H9 (cell line): ENCODE measurements around the gene CFI. TPM values are rescaled to one million over a fixed set of nuclear protein-coding genes. Genes with fewer than 3 reads are reported as not detected.

Experiments used
- DNase-seq: peaks from one replicate; pipeline ENCODE4 v3.0.0-alpha.2; 2017
- H2AFZ ChIP-seq: one replicate; pipeline ENCODE4 v1.6.1; 2013; ENCODE audit warnings: mild to moderate bottlenecking, low read length, control low read depth, moderate library complexity
- H2AK5ac ChIP-seq: 2 replicates; pipeline ENCODE4 v1.6.1; 2013; ENCODE audit warnings: low read length, control low read depth, mixed read lengths; ENCODE audit not compliant: insufficient read length
- H2BK120ac ChIP-seq: one replicate; pipeline ENCODE4 v1.6.1; 2013; ENCODE audit warnings: low read depth, mild to moderate bottlenecking, low read length, control low read depth, inconsistent platforms; ENCODE audit not compliant: poor library complexity, severe bottlenecking
- H2BK12ac ChIP-seq: 2 replicates; pipeline ENCODE4 v1.6.1; 2013; ENCODE audit warnings: low read length, control low read depth, mixed read lengths, low read depth; ENCODE audit not compliant: insufficient read length
- H2BK15ac ChIP-seq: 2 replicates; pipeline ENCODE4 v1.6.1; 2013; ENCODE audit warnings: low read depth, low read length, control low read depth
- H2BK20ac ChIP-seq: one replicate; pipeline ENCODE4 v1.6.1; 2013; ENCODE audit warnings: low read depth, mild to moderate bottlenecking, low read length, control low read depth, inconsistent platforms; ENCODE audit not compliant: poor library complexity, severe bottlenecking
- H2BK5ac ChIP-seq: 2 replicates; pipeline ENCODE4 v1.6.1; 2013; ENCODE audit warnings: low read length, control low read depth, mixed read lengths; ENCODE audit not compliant: insufficient read length
- H3K14ac ChIP-seq: 2 replicates; pipeline ENCODE4 v1.6.1; 2013; ENCODE audit warnings: low read length, control low read depth; ENCODE audit not compliant: insufficient read depth
- H3K18ac ChIP-seq: 2 replicates; pipeline ENCODE4 v1.6.1; 2013; ENCODE audit warnings: low read depth, mild to moderate bottlenecking, mixed read lengths, low read length, control low read depth; ENCODE audit not compliant: insufficient read length
- H3K23ac ChIP-seq: 2 replicates; pipeline ENCODE4 v1.6.1; 2013; ENCODE audit warnings: low read length, control low read depth, mixed read lengths, low read depth; ENCODE audit not compliant: insufficient read length
- H3K23me2 ChIP-seq: 2 replicates; pipeline ENCODE4 v1.6.1; 2013; ENCODE audit warnings: low read depth, mild to moderate bottlenecking, mixed read lengths, low read length, control low read depth; ENCODE audit not compliant: insufficient read length, poor library complexity, severe bottlenecking
- H3K27ac ChIP-seq: 2 replicates; pipeline ENCODE4 v1.5.1; 2013; ENCODE audit warnings: low read length, control low read depth, mixed read lengths, low read depth; ENCODE audit not compliant: insufficient read length
- H3K27me3 ChIP-seq: 2 replicates; pipeline ENCODE4 v1.6.1; 2013; ENCODE audit warnings: low read length, control low read depth, inconsistent platforms; ENCODE audit not compliant: insufficient read depth
- H3K4ac ChIP-seq: 2 replicates; pipeline ENCODE4 v1.6.1; 2013; ENCODE audit warnings: low read depth, mild to moderate bottlenecking, control low read depth, inconsistent platforms, low read length, moderate library complexity
- H3K4me1 ChIP-seq: 2 replicates; pipeline ENCODE4 v1.6.1; 2013; ENCODE audit warnings: low read length, control low read depth, inconsistent platforms; ENCODE audit not compliant: insufficient read depth
- H3K4me2 ChIP-seq: 2 replicates; pipeline ENCODE4 v1.6.1; 2013; ENCODE audit warnings: low read length, control low read depth, mixed read lengths; ENCODE audit not compliant: insufficient read length, insufficient read depth
- H3K56ac ChIP-seq: 2 replicates; pipeline ENCODE4 v1.6.1; 2013; ENCODE audit warnings: low read depth, mild to moderate bottlenecking, mixed read lengths, low read length, control low read depth; ENCODE audit not compliant: insufficient read length
- H3K79me1 ChIP-seq: 2 replicates; pipeline ENCODE4 v1.6.1; 2013; ENCODE audit warnings: low read depth, mild to moderate bottlenecking, moderate library complexity, low read length, control low read depth, inconsistent platforms; ENCODE audit not compliant: insufficient read depth, poor library complexity, severe bottlenecking
- H3K79me2 ChIP-seq: 2 replicates; pipeline ENCODE4 v1.6.1; 2013; ENCODE audit warnings: low read length, control low read depth, inconsistent platforms; ENCODE audit not compliant: insufficient read depth
- H3K9ac ChIP-seq: 2 replicates; pipeline ENCODE4 v1.6.1; 2013; ENCODE audit warnings: low read length, control low read depth, mixed read lengths; ENCODE audit not compliant: insufficient read length; ENCODE audit errors: extremely low read depth
- H3K9me3 ChIP-seq: one replicate; pipeline ENCODE4 v1.6.1; 2013; ENCODE audit warnings: low read depth, low read length, inconsistent platforms; ENCODE audit not compliant: control insufficient read depth
- H3T11ph ChIP-seq: one replicate; pipeline ENCODE4 v1.6.1; 2013; ENCODE audit warnings: mild to moderate bottlenecking, low read length, control low read depth, inconsistent platforms
- H4K20me1 ChIP-seq: one replicate; pipeline ENCODE4 v1.6.1; 2013; ENCODE audit not compliant: control insufficient read depth, insufficient read length, insufficient read depth
- H4K5ac ChIP-seq: 2 replicates; pipeline ENCODE4 v1.6.1; 2013; ENCODE audit warnings: low read depth, mild to moderate bottlenecking, mixed read lengths, low read length, control low read depth; ENCODE audit not compliant: insufficient read length
- H4K8ac ChIP-seq: replicated peaks from 2 replicates; pipeline ENCODE4 v1.6.1; 2013; ENCODE audit warnings: low read length, control low read depth, mixed read lengths, low read depth; ENCODE audit not compliant: insufficient read length
- H4K91ac ChIP-seq: 2 replicates; pipeline ENCODE4 v1.6.1; 2013; ENCODE audit warnings: low read depth, mild to moderate bottlenecking, moderate library complexity, mixed read lengths, low read length, control low read depth; ENCODE audit not compliant: insufficient read length
- H3K27ac Mint-ChIP-seq, 3 experiments: 2 replicates in 2 of 3; 3 replicates in 1 of 3; pipeline ENCODE4 v1.8.0; 2020 to 2021; ENCODE audit warnings: mixed read lengths in 3 of 3, mild to moderate bottlenecking in 1 of 3, moderate library complexity in 1 of 3
- H3K27me3 Mint-ChIP-seq: 2 replicates; pipeline ENCODE4 v1.8.0; 2021; ENCODE audit warnings: low read depth, mild to moderate bottlenecking, moderate library complexity, mixed read lengths
- H3K36me3 Mint-ChIP-seq, 3 experiments: 2 replicates in 2 of 3; 3 replicates in 1 of 3; pipeline ENCODE4 v1.8.0; 2020 to 2021; ENCODE audit warnings: low read depth in 3 of 3, mixed read lengths in 3 of 3; ENCODE audit not compliant: insufficient read depth in 1 of 3
- H3K4me1 Mint-ChIP-seq, 2 experiments: 2 replicates each; pipeline ENCODE4 v1.8.0; 2020; ENCODE audit warnings: mixed read lengths in 2 of 2
- H3K4me3 Mint-ChIP-seq, 2 experiments: 2 replicates in 1 of 2; 3 replicates in 1 of 2; pipeline ENCODE4 v1.8.0; 2020 to 2021; ENCODE audit warnings: mild to moderate bottlenecking in 2 of 2, mixed read lengths in 2 of 2, moderate library complexity in 1 of 2
- H3K9me3 Mint-ChIP-seq, 2 experiments: 2 replicates in 1 of 2; 3 replicates in 1 of 2; pipeline ENCODE4 v1.8.0; 2020; ENCODE audit warnings: mild to moderate bottlenecking in 2 of 2, mixed read lengths in 2 of 2, moderate library complexity in 1 of 2
- WGBS: extraction: QIAGEN DNeasy Blood & Tissue Kit; methylation state at CpG from one replicate; pipeline ENCODE4 v1.1.7; 2013; ENCODE audit warnings: missing lambda C conversion rate, low lambda C conversion rate, mixed read lengths; ENCODE audit not compliant: insufficient read length; ENCODE audit errors: extremely low coverage; 5-methylcytosine and 5-hydroxymethylcytosine counted together
- total RNA-seq: library from RNA; stranded (reverse); gene quantifications from 2 replicates; pipeline ENCODE4 v1.2.1, GENCODE V29; 2021
- TF ChIP-seq, protein P1 (sequence below): fragments of 200-600 bp; sonication (generic); conservative IDR thresholded peaks from 3 replicates; pipeline ENCODE4 v1.8.0; 2021; ENCODE audit warnings: antibody characterized with exemption, mild to moderate bottlenecking

The CFI gene
- total RNA-seq, 1 experiment from 2014 or later = not detected

DNA sequence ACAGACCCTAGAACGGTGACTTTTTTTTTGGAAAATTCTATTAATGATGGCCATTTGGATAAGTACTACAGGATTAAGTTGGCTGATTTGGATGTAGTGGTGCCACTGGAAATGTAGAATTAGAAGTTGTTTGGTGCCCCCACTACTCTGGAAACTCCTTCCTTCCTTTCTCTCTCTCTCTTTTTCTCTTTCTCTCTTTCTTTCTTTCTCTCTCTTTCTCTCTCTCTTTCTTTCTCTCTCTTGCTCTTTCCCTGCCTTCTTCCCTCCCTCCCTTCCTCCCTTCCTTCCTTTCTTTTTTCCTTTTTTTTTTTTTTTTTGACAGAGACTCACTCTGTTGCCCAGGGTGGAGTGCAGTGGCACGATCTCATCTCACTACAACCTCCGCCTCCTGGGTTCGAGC, 16.5 kb upstream of the CFI start:
- Histone ChIP-seq H3K79me2 (peaks cover 18% of the 10 kb centered on the region; the same call in 1 of the 2 replicates), H3K14ac (no peak overlapping the region), H2BK12ac (no peak overlapping the region), H2BK120ac (no peak overlapping the region), H2BK15ac (no peak overlapping the region), H2BK20ac (no peak overlapping the region), H3K79me1 (peaks cover 6% of the 10 kb centered on the region), H3K4ac (no peak overlapping the region), H3K9ac (no peak overlapping the region), H2BK5ac (no peak overlapping the region), H3K23me2 (peaks cover 13% of the 10 kb centered on the region), H4K91ac (no peak overlapping the region), H2AFZ (no peak overlapping the region), H3K18ac (no peak overlapping the region), H3K56ac (no peak overlapping the region), H3K4me1 (no peaks in the 10 kb centered on the region), H4K5ac (no peak overlapping the region), H4K20me1 (no peaks in the 10 kb centered on the region), H3T11ph (no peak overlapping the region), H4K8ac (no peak overlapping the region), H3K23ac (no peak overlapping the region), H3K4me2 (no peak overlapping the region), H3K27ac (no peak overlapping the region), H2AK5ac (no peak overlapping the region), H3K27me3 (no peaks in the 10 kb centered on the region), H3K9me3 (no peaks in the 10 kb centered on the region)
- no CpG with 5 or more reads among the region's 4 CpGs for WGBS
- TF ChIP-seq, protein P1, sequence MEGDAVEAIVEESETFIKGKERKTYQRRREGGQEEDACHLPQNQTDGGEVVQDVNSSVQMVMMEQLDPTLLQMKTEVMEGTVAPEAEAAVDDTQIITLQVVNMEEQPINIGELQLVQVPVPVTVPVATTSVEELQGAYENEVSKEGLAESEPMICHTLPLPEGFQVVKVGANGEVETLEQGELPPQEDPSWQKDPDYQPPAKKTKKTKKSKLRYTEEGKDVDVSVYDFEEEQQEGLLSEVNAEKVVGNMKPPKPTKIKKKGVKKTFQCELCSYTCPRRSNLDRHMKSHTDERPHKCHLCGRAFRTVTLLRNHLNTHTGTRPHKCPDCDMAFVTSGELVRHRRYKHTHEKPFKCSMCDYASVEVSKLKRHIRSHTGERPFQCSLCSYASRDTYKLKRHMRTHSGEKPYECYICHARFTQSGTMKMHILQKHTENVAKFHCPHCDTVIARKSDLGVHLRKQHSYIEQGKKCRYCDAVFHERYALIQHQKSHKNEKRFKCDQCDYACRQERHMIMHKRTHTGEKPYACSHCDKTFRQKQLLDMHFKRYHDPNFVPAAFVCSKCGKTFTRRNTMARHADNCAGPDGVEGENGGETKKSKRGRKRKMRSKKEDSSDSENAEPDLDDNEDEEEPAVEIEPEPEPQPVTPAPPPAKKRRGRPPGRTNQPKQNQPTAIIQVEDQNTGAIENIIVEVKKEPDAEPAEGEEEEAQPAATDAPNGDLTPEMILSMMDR = no peak
- H3K27me3 Mint-ChIP-seq = no peaks in the 10 kb centered on the region
- no peak for DNase-seq
- H3K4me1 Mint-ChIP-seq = peaks cover 12 to 22% of the 10 kb centered on the region in 2 experiments
- peak overlapping the region in 1 of 3 experiments; percentile 44; a peak in 1 of 7 replicates for H3K27ac Mint-ChIP-seq
- H3K4me3 Mint-ChIP-seq = peak overlapping the region in 1 of 2 experiments; percentile 7; a peak in 1 of 5 replicates
- H3K9me3 Mint-ChIP-seq = peaks cover 0 to 2% of the 10 kb centered on the region in 2 experiments; a peak in 2 of 5 replicates
- peaks cover 37 to 70% (median 58%) of the 10 kb centered on the region in 3 experiments for H3K36me3 Mint-ChIP-seq
